ENCODE measurements around the gene IQGAP2.
"Not testable (repeated sequence)": the region's sequence is repeated elsewhere in the genome, so short reads cannot be mapped to it uniquely, and the experiment has no call there.

Gene IQGAP2

DNA sequence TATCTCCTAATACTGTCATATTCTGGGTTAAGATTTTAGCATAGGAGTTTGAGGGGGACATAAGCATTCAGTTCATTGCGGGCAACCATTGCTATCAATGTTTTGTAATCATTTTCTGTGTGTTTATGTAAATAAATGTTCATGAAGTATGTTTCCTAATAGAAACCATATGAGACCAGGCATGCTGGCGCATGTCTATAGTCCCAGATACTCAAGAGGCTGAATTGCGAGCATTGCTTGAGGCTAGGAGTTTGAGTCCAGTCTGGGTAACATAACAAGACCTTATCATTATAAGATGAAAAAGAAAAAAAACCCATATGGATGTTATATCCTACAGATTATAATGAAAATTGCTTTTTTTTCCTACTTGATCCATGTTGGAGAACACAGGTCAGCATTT lies 129.0 kb downstream of the IQGAP2 start:
- no peak for DNase-seq (ENCODE audit: low read depth, low spot score)

GRCh38 chr5:76532973-76533372 lies 129.9 kb downstream of the IQGAP2 start:
- DNase-seq (ENCODE audit: low read depth, low spot score), result no peak

DNA sequence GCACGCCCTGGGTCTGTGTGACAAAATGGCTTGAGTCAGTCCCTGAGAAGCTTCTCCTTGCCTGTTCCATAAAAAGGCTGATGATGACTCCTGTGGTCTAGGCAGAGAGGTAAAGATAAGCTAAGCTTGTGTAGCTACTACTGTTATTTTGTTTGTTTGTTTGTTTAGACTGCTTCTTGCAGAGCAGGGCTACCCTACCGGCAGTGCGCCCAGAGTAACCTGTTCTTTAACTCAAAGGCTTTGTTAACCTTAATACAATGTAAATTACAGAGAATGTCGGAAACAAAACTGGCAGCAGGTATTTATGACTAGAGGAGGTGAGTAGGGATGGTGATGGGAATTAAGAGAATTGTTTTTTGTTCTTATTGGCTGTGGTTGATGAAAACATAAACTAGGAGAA lies 132.5 kb downstream of the IQGAP2 start:
- DNase-seq (ENCODE audit: low read depth, low spot score), result no peak

DNA sequence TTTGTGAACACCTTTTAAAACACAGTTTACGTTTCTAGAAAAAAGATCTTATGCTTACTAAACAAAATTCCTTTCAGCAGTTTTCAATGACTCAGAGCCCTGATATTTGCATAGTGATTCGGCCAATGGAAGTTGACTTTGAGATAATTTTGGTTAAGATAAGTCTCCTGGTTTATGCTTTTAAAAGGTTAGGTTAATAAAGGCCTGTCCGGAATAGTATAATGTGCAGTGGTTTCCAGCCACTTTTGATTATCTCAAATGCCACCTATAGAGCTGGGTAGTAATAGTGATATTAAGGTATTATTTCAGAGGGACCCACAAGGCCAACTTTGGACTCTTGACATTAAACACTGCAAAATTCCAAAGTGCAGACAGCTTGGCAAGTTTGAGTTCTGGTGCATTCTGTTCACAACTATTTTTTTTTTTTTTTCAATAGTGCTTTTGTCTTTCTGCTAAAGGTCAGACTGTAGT lies 134.0 kb downstream of the IQGAP2 start:
- no peak for DNase-seq (ENCODE audit: low read depth, low spot score)

GRCh38 chr5:76542241-76542640 lies 139.2 kb downstream of the IQGAP2 start:
- no peak for DNase-seq (ENCODE audit: low read depth, low spot score)

DNA sequence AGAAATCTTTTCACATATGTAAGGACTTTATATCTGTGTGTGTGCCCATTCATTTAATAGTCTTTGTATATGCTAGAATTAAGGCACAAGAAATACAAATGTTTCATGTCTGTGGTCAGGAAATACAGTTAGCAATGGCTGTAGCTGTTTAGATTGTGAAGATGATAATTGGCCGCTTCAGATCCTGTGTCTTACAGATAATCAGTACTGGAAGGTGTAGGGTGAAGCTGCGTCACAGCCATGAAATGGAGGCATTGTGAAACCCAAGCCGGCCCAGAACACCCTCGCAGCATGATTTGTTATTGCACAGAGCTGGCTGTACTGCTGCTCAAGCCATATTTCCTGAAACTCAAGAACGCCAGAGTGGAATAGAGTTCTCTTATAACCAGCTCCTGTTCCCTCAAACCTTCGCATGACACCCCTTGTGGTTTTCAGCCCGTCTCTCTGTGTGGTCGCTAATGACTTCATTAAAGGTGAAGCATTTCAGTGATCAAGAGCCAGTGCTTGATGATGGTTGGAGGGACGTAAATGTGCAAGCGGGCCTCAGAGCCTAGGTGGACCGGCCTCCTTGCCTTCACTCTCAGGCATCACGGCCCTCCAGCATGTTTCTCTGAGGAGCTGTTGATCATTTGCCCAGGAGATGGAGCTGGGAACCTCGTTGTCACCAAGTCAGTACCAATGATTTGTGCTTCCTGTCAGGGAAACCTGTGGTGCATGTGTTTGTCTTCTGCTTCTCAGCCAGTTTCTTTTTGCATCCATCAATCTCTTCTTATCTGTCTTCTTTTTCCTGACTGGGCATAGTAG lies 140.0 kb downstream of the IQGAP2 start:
- DNase-seq (ENCODE audit: low read depth, low spot score), result peak; percentile 28

DNA sequence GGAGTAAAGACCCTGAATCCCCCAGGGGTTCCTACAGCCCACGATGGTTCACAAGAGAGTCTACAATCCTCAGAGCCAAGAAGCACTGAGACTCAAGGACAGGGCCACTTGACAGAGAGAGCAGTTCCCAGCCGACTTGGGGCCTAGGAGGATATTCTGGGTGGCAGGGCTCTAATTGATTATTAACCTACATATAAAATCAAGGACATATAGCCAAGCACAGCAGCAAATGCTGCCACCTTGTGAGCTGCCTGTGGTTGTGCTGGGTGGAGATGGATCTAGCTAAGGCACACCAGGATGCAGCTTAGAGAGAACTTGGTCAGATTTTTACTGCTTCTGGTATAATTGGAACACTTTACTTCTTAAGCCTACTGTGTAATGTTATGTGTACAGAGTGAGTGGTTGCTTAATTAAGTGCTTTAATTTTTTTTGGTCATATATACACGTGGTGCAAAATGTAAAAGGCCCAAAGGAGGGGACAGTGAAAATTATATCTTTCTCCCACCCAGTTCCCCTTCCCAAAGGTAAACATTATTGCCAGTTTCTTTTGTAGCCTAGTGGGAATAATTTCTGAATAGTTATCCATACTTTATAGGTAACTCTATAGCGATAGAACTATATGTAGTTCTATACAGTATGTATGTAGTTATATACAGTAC lies 141.3 kb downstream of the IQGAP2 start:
- DNase-seq (ENCODE audit: low read depth, low spot score), result no peak

DNA sequence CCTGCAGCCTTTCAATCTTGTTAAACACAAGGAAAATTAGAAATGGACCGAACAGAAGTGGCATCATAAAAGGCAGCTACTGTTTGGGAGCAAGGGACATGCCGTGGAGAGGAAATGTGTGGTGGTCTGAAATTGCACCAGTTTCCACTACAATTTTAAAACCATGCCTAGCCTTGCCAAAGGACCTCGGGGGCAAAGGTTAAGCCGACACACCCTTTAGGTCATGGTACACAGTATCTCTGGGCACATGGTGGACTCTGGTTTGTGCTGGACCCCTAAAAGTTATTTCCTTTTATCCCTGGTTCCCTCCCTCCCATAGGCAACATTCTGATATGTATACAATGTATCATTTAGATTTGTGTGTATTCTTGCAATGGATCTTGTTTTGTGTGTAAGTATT lies 142.1 kb downstream of the IQGAP2 start:
- no peak for DNase-seq (ENCODE audit: low read depth, low spot score)

DNA sequence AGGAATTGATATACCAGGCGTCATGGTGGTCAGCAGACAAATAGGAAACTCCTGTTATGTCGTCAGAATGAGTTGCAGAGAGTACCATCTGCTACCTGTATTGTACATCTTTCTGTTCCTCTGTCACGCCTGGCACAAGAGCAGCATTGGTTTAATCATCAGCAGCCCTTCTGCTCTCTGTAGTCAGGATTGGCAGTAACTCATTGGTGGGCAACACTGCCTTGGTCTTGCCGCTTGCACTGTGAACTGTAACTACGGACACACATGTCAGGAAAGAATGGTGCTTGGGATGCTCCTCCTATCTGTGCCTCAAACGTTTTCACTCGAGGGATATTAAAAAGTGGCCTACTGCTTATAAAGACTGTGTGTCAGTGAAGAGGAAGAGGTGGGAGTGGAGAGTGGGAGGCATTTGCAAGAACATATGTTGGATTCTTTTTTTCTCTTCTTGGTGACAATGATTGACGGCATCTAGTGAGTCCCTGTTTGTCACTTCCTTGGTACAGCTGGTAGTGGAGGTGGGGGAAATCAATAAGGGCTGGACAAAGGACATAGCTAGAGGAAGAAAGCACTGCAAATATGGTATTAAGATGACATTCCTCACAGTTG lies 143.5 kb downstream of the IQGAP2 start:
- DNase-seq (ENCODE audit: low read depth, low spot score), result peak; percentile 20

DNA sequence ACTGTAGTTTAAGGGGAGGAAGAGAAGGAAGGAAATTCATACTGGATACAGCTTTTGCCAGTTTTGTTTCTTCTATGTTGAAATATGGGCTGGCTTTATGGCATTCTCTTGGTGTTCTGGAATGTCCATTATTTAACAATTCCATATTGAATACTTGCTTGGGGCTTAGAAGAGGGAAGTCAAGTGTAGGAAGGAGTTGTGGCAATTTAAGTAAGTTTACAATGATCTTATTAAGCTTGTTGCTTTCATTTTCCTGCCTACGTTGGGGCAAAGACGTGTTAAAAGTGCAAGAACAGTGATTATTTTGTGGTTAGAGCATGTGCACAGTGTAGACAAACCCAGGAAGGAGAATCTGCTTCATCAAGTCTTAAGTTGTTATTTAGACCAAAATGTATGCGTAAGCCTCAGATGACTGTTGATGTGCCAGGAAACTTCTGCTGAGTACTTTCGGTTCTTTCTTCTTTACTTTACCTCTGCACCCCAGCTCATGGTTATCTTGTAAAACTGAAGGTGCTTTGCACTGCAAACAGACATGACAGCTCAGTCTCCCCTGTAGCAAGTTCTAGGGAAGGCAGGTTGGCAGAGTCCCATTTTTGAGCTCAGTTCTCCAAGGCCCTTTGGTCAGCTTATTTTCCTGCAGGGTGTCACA lies 144.3 kb downstream of the IQGAP2 start:
- peak; percentile 39 for DNase-seq (ENCODE audit: low read depth, low spot score)

DNA sequence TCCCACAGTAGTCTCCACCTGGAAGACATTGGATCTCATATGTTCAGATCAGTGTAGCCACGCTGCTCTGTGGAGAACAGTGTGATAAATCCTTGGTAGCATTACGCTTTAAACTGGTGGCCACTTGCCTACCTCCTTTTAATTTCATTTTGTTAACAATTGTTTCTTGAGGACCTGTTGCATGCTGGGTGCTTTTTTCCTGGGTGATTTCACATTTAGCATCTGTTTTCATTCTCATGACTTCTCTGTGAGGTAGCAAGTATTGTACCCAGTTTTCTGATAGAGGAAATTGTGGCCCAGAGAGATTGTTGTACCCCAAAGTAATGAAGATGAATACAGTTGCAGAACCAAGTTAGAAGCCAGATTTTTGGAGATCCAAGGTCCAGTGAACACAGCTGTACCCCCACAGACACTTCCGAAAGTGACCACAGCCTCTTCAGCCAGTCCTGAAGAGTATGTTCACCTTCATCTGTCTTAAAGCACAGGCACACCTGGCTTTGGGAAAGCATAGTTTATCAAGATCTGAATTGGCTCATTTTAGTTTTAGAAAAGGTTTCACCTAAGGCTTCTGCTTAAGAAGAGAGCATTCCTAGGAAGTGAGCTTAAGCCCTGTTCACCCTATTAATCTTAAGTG lies 144.9 kb downstream of the IQGAP2 start:
- no peak for DNase-seq (ENCODE audit: low read depth, low spot score)

- no peak for DNase-seq (ENCODE audit: low read depth, low spot score)
Observed at GRCh38 chr5:76548525-76549229, 145.6 kb downstream of the IQGAP2 start.

GRCh38 chr5:76550881-76551280 lies 147.8 kb downstream of the IQGAP2 start:
- not testable (repeated sequence) for DNase-seq (ENCODE audit: low read depth, low spot score)

DNA sequence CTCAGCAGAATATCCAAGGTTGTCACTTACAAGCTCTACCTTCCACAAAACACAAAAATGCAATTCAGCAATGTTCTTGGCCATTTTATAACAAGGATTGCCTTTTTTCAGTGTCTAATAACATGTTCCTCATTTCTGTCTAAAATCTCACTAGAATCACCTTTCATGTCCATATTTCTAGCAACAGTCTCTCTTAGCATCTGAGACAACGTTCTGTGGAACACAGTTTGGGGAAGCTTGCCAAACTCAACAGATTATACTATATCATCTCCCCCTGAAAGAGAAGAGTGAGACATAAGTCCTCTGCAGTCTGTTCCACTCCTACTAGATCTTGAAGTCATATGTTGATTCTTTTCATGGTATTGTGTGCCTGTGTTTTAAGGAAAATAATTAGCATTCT lies 149.5 kb downstream of the IQGAP2 start:
- no peak for DNase-seq (ENCODE audit: low read depth, low spot score)

- DNase-seq (ENCODE audit: low read depth, low spot score), result no peak
Observed at GRCh38 chr5:76553251-76553650, 150.2 kb downstream of the IQGAP2 start.

- DNase-seq (ENCODE audit: low read depth, low spot score), result no peak
Observed at GRCh38 chr5:76555114-76555513, 152.0 kb downstream of the IQGAP2 start.

GRCh38 chr5:76555717-76556116 lies 152.6 kb downstream of the IQGAP2 start:
- no peak for DNase-seq (ENCODE audit: low read depth, low spot score)

- DNase-seq (ENCODE audit: low read depth, low spot score), result no peak
Observed at GRCh38 chr5:76556511-76557221, 153.6 kb downstream of the IQGAP2 start.

- no peak for DNase-seq (ENCODE audit: low read depth, low spot score)
Observed at GRCh38 chr5:76560952-76561891, 158.1 kb downstream of the IQGAP2 start.

Data from activated CD4-positive, CD25-positive, alpha-beta regulatory T cell treated with anti-CD3 and anti-CD28 coated beads, Interleukin-2, amount 50 U/mL, for 16 hours (primary cell).